Right lung (tissue), 5 donors: Measurements from ENCODE around the gene TFPT. TPM values are rescaled to one million over a fixed set of nuclear protein-coding genes. Genes with fewer than 3 reads are reported as not detected.

Source experiments
- DNase-seq, 2 donors: peaks; one replicate each; pipeline ENCODE4 v3.0.0-alpha.2; 2013
- polyA plus RNA-seq, 5 donors: library from polyadenylated mRNA; unstranded; fragments of 120-200 nt; gene quantifications; one replicate each; pipeline versions ENCODE4 v1.2.1 to v1.2.3, GENCODE V29; 2013; ENCODE audit warnings: inconsistent platforms in 1 of 5, low replicate concordance in 1 of 5; ENCODE audit not compliant: insufficient read length in 5 of 5, insufficient read depth in 1 of 5

TFPT gene
- polyA plus RNA-seq, 5 donors, result 13.1 to 25.5 (median 18.1) TPM

- DNase-seq, result no peak
These were observed 20.9 kb downstream of the TFPT start for GRCh38 chr19:54094426-54095000.

GRCh38 chr19:54084410-54084809, 31.0 kb downstream of the TFPT start:
- DNase-seq, result no peak

- no peak for DNase-seq
These were observed 34.4 kb downstream of the TFPT start, which contains the start of gene TARM1 for GRCh38 chr19:54081032-54081431. TARM1 (minus strand) TSS chr19:54081365; CDS start chr19:54081340, 25 bp downstream.

GRCh38 chr19:54077334-54077733, 38.1 kb downstream of the TFPT start:
- DNase-seq, result no peak

GRCh38 chr19:54074851-54075250, 40.6 kb downstream of the TFPT start:
- DNase-seq, result no peak

GRCh38 chr19:54073829-54074228, 41.6 kb downstream of the TFPT start:
- DNase-seq, result no peak

GRCh38 chr19:54069470-54069869, 46.0 kb downstream of the TFPT start:
- no peak for DNase-seq

- DNase-seq, result no peak
These were observed 51.9 kb downstream of the TFPT start, which contains the start of gene VSTM1 for GRCh38 chr19:54063350-54064116. VSTM1 (minus strand) TSS chr19:54063897; CDS start chr19:54063777, 120 bp downstream.

GRCh38 chr19:54062643-54063042, 52.8 kb downstream of the TFPT start:
- DNase-seq, result no peak

Other genes with a start within 250 kb of the TFPT start
- 100 to 1,000 TPM in 1 of 5 donors, 10 to 100 TPM in 4; 56.6 to 117 (median 71.2) TPM for gene MYADM, start 247.8 kb downstream of the TFPT start, polyA plus RNA-seq
- under 1 TPM in 4 of 5 donors, not detected in 1; 0.19 to 0.46 (median 0.42) TPM for gene PRKCG, start 233.5 kb downstream of the TFPT start, polyA plus RNA-seq
- under 1 TPM in 1 of 5 donors, not detected in 4; 0.09 TPM for gene CACNG7, start 206.4 kb downstream of the TFPT start, polyA plus RNA-seq
- under 1 TPM; 0.07 to 0.13 (median 0.10) TPM for gene CACNG8, start 152.7 kb downstream of the TFPT start, polyA plus RNA-seq
- gene CACNG6, start 124.0 kb downstream of the TFPT start, polyA plus RNA-seq, result 1 to 10 TPM in 3 of 5 donors, under 1 TPM in 2; 0.21 to 2.6 (median 1.0) TPM
- gene VSTM1, start 51.8 kb downstream of the TFPT start, polyA plus RNA-seq, result under 1 TPM in 3 of 5 donors, not detected in 2; 0.17 to 0.41 (median 0.30) TPM
- gene TARM1, start 34.3 kb downstream of the TFPT start, polyA plus RNA-seq, result under 1 TPM in 4 of 5 donors, not detected in 1; 0.15 to 0.27 (median 0.18) TPM
- gene OSCAR, start 14.9 kb downstream of the TFPT start, polyA plus RNA-seq, result under 1 TPM; 0.38 to 0.73 (median 0.56) TPM
- gene NDUFA3, start 12.8 kb downstream of the TFPT start, polyA plus RNA-seq, result 100 to 1,000 TPM in 1 of 5 donors, 10 to 100 TPM in 4; 65.2 to 157 (median 85.5) TPM
- gene PRPF31, start 97 bp upstream of the TFPT start, polyA plus RNA-seq, result 10 to 100 TPM; 50.3 to 71.0 (median 60.2) TPM
- 10 to 100 TPM; 54.3 to 69.4 (median 59.5) TPM for gene CNOT3, start 22.1 kb upstream of the TFPT start, polyA plus RNA-seq
- gene LENG1, start 44.1 kb upstream of the TFPT start, polyA plus RNA-seq, result 10 to 100 TPM in 1 of 5 donors, 1 to 10 TPM in 4; 6.5 to 12.3 (median 7.9) TPM
- gene TMC4, start 57.5 kb upstream of the TFPT start, polyA plus RNA-seq, result 10 to 100 TPM; 21.9 to 42.8 (median 32.1) TPM
- 10 to 100 TPM; 44.0 to 69.4 (median 54.5) TPM for gene MBOAT7, start 73.9 kb upstream of the TFPT start, polyA plus RNA-seq
- gene TSEN34, start 75.7 kb upstream of the TFPT start, polyA plus RNA-seq, result 10 to 100 TPM; 35.0 to 66.7 (median 44.3) TPM
- 1,000 to 10,000 TPM; 1,645 to 2,801 (median 2,081) TPM for gene RPS9, start 85.2 kb upstream of the TFPT start, polyA plus RNA-seq
- 1 to 10 TPM; 1.4 to 2.9 (median 2.3) TPM for gene LILRB3, start 107.3 kb upstream of the TFPT start, polyA plus RNA-seq
- gene LILRA6, start 127.1 kb upstream of the TFPT start, polyA plus RNA-seq, result 1 to 10 TPM in 1 of 5 donors, under 1 TPM in 4; 0.56 to 1.5 (median 0.73) TPM
- gene LILRB5, start 141.6 kb upstream of the TFPT start, polyA plus RNA-seq, result 1 to 10 TPM; 3.9 to 5.0 (median 4.8) TPM
- gene LILRB2, start 165.5 kb upstream of the TFPT start, polyA plus RNA-seq, result 1 to 10 TPM; 1.5 to 3.3 (median 1.7) TPM
- gene LILRA5, start 197.5 kb upstream of the TFPT start, polyA plus RNA-seq, result under 1 TPM; 0.28 to 0.81 (median 0.55) TPM
- gene LILRA4, start 223.5 kb upstream of the TFPT start, polyA plus RNA-seq, result under 1 TPM in 2 of 5 donors, not detected in 3; 0.13 to 0.26 TPM
- 10 to 100 TPM in 1 of 5 donors, 1 to 10 TPM in 4; 5.7 to 11.6 (median 6.7) TPM for gene LAIR1, start 249.3 kb upstream of the TFPT start, polyA plus RNA-seq